Fibroblast of peridontal ligament (primary cell): ENCODE data around the gene ADAM12.

Source experiments
- DNase-seq: peaks from one replicate; pipeline ENCODE4 v3.0.0-alpha.2; 2010; ENCODE audit errors: extremely low read depth

The ADAM12 gene

GRCh38 chr10:126235091-126235978 lies 152.9 kb downstream of the ADAM12 start:
- no peak for DNase-seq

DNA sequence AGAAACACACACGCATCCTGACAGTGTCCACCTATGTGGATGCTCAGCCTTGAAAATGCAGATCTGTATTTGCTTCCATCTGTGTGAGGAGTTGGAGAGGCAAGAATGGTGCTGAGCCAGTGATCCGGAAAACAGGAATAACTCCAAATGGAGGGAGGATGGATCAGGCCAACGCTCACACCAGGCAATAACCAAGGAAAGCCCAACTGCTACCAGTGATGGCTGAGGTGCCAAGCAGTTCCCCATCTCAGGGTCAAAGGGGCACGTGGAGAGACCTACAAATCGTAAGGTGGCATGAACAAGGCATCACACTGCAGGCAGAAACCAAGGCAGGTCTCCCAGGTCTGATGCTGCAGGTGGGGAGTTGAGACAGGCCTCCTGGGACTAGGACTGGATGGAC lies 153.6 kb downstream of the ADAM12 start:
- DNase-seq = no peak

DNA sequence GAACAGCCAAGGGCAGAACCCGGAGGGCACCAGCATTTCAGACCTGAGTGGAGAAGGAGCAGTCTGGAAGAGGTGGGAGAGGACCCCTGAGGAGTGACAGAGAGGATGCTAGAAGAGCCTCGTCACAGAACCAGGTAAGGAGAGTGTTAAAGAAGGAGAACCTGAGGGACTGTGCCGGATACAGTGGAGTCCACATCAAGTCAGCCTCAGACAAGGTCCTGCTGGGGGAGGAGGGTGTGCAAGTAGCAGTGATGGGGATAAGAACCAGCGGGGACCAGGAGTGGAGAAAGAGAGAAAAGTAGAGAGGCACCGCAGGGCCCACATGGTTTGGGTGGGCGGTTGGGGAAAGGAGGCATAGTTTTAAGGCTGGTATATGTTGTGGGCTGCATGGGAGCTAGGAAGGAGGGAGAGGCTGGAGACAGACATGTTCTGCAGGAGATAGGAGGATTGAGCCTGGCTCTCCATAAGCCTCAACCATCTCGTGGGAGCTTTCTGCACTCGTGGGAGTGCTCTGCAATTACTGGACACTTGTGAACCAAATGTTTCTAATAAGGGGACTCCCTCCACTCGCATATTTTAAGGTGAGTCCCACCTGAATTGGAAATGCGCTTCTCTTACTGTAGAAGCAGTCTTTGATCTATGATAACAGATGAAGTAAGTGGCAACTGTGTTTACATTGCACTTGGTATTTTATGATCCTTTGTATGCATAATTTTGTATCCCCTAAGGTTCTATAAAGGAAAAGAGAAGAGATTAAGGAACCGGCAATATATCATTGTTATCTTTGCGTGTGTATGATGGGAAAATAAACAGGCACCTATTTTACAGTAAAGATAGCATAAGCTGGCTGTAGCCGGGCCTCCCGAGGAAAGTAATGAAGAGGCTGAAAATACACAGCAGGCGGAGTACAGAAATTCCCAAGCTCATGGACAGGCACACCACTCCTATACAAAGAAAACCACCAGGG lies 154.8 kb downstream of the ADAM12 start:
- no peak for DNase-seq

- DNase-seq = no peak
These were observed 157.7 kb downstream of the ADAM12 start for GRCh38 chr10:126230587-126230986.

- no peak for DNase-seq
These were observed 158.6 kb downstream of the ADAM12 start for GRCh38 chr10:126229686-126230085.

DNA sequence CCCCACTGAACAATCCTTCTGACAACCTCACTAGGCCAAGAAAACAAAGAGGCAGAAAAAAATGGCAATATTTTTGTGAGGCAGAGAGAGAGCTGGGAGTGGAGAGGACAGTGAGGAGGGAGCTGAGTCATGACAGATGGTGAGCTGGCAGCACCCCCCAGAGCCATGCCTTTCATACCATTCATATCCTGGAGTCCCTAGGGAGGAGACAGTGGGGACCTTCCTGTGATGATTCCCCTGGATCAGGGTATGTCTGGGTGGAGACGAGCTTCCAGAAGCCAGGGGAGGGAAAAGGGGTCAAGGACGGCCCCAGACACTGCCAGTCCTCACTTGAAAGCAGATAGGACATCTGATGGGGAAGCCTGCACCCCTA lies 160.5 kb downstream of the ADAM12 start:
- DNase-seq = no peak

DNA sequence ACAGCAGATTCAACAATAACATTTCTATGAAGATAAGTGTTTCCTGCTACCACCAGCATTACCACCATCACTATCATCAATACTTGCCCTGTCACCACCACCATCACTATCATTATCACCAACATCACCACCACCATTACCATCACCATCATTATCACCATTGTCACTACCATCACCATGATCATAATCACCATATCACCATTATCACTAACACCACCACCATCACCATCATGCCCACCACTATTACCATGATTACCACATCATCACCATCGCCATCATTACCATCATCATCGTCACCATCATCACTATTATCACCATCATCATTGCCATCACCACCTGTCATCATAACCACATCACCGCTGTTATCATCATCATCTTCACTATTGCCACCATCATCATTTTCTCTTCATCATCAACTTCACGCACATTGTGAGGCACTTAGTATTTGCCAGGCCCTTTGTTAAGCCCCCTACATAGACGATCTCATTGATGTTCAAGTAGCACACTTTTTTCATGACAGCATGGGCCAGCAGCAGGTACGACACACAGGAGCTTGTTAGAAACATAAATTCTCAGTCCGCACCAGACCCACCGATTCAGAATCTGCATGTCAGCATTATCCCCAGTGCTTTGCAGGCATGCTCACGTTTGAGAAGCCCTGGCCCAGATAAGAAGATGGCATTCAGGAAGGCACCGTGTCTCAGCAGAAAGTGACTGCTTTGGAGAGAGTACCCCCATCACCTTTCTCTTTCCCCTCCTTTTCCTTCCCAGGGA lies 161.1 kb downstream of the ADAM12 start:
- no peak for DNase-seq

GRCh38 chr10:126226205-126226604 lies 162.1 kb downstream of the ADAM12 start:
- DNase-seq = no peak

- no peak for DNase-seq
These were observed 162.6 kb downstream of the ADAM12 start for GRCh38 chr10:126225672-126226008.

DNA sequence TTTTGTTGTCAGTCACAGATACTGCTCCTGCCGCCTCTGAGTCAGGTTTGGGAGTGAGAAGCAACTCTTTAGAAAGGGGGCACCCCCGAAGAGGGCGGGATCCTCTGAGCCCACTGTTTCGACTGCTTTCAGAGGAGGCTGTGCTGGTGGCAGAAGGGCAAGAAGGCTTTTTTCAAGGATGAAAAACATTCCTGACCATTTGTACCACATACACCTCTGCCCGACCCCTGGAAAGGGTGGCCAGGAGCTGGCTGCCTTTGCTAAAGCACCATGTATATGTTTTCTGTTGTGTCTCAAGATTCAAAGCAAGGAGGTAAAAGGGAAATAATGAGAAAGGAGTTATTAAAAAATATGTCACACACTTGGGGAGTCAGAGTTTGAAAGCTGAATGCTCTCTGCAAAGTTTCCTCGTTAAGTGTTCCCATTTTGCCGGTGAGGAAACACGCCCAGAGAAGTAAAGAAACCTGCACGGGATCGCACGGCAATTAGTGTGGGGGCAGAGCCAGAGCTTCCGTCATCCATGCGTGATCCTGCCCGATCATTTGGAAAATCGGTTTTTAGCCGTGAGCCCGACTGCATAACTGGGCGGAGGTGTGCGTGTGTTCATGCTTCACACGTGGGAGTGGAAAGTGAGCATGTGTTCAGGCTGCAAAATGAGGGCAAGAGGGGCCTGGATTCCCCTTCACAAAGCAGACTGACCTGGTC lies 163.2 kb downstream of the ADAM12 start:
- DNase-seq = no peak

- DNase-seq = no peak
These were observed 164.7 kb downstream of the ADAM12 start for GRCh38 chr10:126223512-126224067.

- peak; percentile 87 for DNase-seq
These were observed 165.4 kb downstream of the ADAM12 start for GRCh38 chr10:126222736-126223511.

GRCh38 chr10:126221874-126222273 lies 166.4 kb downstream of the ADAM12 start:
- DNase-seq = no peak

DNA sequence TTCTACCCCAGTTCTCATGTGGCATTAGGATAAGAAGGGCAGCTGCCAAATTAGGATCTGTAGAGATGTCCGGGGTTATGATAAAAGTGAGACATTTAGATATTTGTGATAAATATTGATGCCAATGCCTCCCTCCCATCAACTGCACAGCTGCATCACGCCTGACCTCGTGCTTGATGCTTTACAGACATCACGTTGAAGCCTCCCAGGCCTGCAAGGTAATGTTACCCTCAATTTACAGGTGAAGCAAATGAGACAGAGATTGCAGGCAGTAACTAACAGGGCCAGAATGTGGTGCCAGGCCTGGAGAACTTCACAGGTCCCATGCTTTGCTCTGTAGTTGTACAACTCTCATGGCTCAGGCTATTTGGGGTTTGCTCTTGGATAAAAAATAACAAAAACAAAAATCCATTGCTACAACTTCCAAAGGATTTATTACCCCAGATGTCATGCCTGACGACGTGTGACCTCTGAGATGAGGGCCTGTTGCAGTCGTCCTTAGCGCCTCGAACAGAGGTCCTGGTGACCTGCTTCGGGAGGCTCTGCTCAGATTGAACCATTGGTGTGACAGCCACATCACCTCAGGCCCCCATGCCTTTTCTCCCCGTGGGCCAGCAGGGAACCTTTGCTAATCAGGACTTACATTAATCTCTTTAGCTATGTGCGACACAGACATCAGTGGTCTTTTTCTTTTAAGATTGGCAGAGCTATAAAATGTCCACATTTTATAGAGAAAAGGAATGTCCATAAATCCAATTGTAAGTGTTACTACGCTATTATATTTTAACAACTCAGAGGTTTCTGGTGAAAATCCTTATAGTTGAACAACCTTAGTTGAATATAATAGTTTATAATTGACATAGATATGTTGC lies 169.3 kb downstream of the ADAM12 start:
- no peak for DNase-seq

GRCh38 chr10:126218174-126218573 lies 170.1 kb downstream of the ADAM12 start:
- DNase-seq = no peak

- peak; percentile 33 for DNase-seq
These were observed 171.7 kb downstream of the ADAM12 start for GRCh38 chr10:126216632-126216961.

- DNase-seq = peak; percentile 72
These were observed 172.3 kb downstream of the ADAM12 start for GRCh38 chr10:126215746-126216631.

DNA sequence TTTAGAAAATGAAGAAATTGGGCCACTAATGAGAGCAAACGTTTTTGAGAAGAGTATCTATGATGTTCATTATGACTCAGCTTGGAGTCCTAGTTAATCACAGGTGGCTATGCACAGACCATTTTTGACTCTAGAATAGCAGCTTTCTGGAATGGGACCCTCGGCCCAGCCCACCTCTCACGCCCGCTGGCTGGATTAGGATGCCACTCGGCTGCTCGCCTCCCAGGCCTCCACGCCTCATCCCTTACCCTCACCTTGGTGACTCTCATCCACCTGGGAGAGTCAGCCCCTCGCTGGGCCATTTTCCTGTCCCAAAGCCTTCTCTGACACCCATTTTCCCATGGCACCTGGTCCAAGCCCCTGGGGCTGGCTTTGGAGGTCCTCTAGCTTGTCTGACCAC lies 173.6 kb downstream of the ADAM12 start:
- DNase-seq = no peak
